HG03571 (cell line): ENCODE data around the gene METAP2.

Experiments
- ATAC-seq: cut with Tn5 transposase; IDR thresholded peaks from one replicate; pipeline ENCODE4 v1.9.1; 2021; ENCODE audit not compliant: unreplicated experiment

Gene METAP2

GRCh38 chr12:95548539-95549391 is 74.8 kb downstream of the METAP2 start:
- ATAC-seq, result no peak

GRCh38 chr12:95549392-95550084 is 75.6 kb downstream of the METAP2 start:
- no peak for ATAC-seq

GRCh38 chr12:95551305-95551704 is 77.4 kb downstream of the METAP2 start, which contains the start of gene USP44:
TSS of gene USP44 (minus strand) at chr12:95551476. CDS start at chr12:95534256, 17,220 bp downstream.
- no peak for ATAC-seq

GRCh38 chr12:95551913-95552516 is 78.1 kb downstream of the METAP2 start:
- no peak for ATAC-seq

GRCh38 chr12:95553197-95553943 is 79.4 kb downstream of the METAP2 start:
- ATAC-seq, result no peak

DNA sequence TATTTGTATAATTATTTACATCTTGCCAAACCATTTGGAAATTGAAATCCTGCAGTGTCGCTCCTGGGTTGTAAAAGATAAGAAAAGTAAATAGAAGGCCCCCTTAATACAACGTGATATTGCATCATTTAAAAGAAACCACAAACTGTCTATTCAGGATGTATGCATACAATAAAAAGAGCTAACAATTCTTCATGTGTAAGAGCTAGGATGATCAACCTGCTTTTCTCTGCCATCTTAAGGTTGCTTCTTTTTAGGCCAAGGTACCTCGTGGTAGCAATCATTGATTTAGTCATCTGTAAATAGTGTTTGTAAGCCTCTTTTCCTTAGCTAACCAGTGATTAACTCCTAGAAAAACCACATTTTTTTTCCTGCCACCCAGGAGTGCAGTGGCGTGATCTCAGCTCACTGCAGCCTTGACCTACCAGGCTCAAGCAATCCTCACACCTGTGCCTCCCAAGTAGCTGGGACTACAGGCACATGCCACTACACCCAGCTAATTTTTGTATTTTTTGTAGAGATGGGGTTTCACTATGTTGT is 80.7 kb downstream of the METAP2 start:
- no peak for ATAC-seq

DNA sequence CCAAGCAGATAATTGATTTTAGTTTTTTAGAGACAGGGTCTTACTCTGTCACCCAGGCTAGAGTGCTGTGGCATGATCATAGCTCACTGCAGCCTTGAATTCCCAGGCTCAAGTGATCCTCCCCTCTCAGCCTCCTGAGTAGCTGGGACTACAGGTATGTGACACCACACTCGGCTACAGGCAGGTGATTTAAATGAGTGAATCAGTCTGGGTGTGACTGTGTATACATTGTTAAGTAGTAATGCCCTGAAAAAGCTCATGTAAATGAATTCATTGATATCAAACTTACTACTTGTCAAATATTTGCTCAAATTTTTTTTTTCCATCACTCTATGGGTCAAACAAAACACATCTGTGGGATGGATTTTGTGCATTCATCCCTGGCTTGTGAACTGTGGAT is 83.7 kb downstream of the METAP2 start:
- ATAC-seq, result no peak
